Esophagus (tissue), 2 donors: Measurements from ENCODE around the gene TIGD6. TPM values are rescaled to one million over a fixed set of nuclear protein-coding genes. Genes with fewer than 3 reads are reported as not detected.

Source experiments
- H3K27ac ChIP-seq, 2 donors: one replicate each; pipeline ENCODE4 v1.5.1; 2013; ENCODE audit warnings: low read depth in 2 of 2, mild to moderate bottlenecking in 2 of 2, inconsistent platforms in 1 of 2, low read length in 1 of 2, moderate library complexity in 1 of 2
- H3K27me3 ChIP-seq, 2 donors: one replicate each; pipeline ENCODE4 v1.6.1; 2013; ENCODE audit warnings: low read length in 2 of 2, control low read depth in 1 of 2, mild to moderate bottlenecking in 1 of 2; ENCODE audit not compliant: insufficient read depth in 2 of 2, control insufficient read depth in 1 of 2
- H3K36me3 ChIP-seq, 2 donors: one replicate each; pipeline ENCODE4 v1.6.1; 2013; ENCODE audit warnings: low read length in 1 of 2; ENCODE audit not compliant: control insufficient read depth in 2 of 2, insufficient read depth in 2 of 2
- H3K4me1 ChIP-seq, 2 donors: one replicate each; pipeline ENCODE4 v1.6.1; 2013; ENCODE audit warnings: low read length in 1 of 2; ENCODE audit not compliant: control insufficient read depth in 2 of 2, insufficient read depth in 2 of 2
- H3K4me3 ChIP-seq, 2 donors: one replicate each; pipeline ENCODE4 v1.5.1; 2013; ENCODE audit warnings: low read length in 2 of 2, mild to moderate bottlenecking in 2 of 2, low read depth in 1 of 2, moderate library complexity in 1 of 2
- H3K9me3 ChIP-seq, 2 donors: one replicate each; pipeline ENCODE4 v1.6.1; 2013; ENCODE audit warnings: mild to moderate bottlenecking in 2 of 2, low read depth in 1 of 2, low read length in 1 of 2, moderate library complexity in 1 of 2; ENCODE audit not compliant: control insufficient read depth in 2 of 2, insufficient read depth in 1 of 2
- WGBS, 2 donors: extraction: QIAGEN DNeasy Blood & Tissue Kit; methylation state at CpG; one replicate each; pipeline ENCODE4 v1.1.7; 2013; 5-methylcytosine and 5-hydroxymethylcytosine counted together
- polyA plus RNA-seq, 2 donors: library from polyadenylated mRNA; stranded (reverse); fragments of 200-250 nt; gene quantifications; one replicate each; pipeline ENCODE4 v1.2.3, GENCODE V29; 2013
- donor health status: healthy with polysubstance abuse.
- donor health status: Bipolar disorder and iron deficiency.

TIGD6 gene
- polyA plus RNA-seq, 2 donors: 2.1 to 2.5 TPM

GRCh38 chr5:149990518-149991376 lies 9.7 kb downstream of the TIGD6 start:
- Histone ChIP-seq H3K4me3 (no peak overlapping the region), H3K27ac (no peak overlapping the region), H3K27me3 (no peaks in the 10 kb centered on the region), H3K36me3 (peaks cover 6% of the 10 kb centered on the region in 2 donors), H3K9me3 (no peaks in the 10 kb centered on the region), H3K4me1 (no peaks in the 10 kb centered on the region)
- WGBS, 2 donors: 66 to 68% methylated on average over 4 of the region's 4 CpGs

DNA sequence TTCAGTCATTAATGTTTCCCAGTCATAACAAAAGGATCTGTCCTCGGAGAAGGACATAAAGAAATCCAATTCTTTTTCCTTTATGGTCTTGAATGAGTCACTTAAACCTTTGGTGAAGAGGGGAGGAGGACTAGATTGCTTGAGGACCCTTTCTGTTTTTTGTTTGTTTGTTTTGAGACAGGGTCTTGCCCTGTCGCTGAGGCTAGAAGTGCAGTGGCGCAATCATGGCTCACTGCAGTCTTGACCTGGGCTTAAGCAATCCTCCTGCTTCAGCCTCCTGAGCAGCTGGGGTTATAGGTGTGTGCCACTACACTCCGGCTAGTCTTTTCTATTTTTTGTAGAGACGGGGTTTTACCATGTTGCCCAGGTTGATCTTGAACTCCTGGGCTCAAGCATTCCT lies 12.3 kb downstream of the TIGD6 start:
- WGBS, 2 donors: 79 to 89% methylated on average over 5 of the region's 5 CpGs
- H3K9me3 ChIP-seq: no peaks in the 10 kb centered on the region
- no peak overlapping the region for H3K27ac ChIP-seq
- H3K4me1 ChIP-seq: no peaks in the 10 kb centered on the region
- peaks cover 0 to 4% of the 10 kb centered on the region in 2 donors for H3K36me3 ChIP-seq
- H3K4me3 ChIP-seq: no peak overlapping the region
- no peaks in the 10 kb centered on the region for H3K27me3 ChIP-seq

DNA sequence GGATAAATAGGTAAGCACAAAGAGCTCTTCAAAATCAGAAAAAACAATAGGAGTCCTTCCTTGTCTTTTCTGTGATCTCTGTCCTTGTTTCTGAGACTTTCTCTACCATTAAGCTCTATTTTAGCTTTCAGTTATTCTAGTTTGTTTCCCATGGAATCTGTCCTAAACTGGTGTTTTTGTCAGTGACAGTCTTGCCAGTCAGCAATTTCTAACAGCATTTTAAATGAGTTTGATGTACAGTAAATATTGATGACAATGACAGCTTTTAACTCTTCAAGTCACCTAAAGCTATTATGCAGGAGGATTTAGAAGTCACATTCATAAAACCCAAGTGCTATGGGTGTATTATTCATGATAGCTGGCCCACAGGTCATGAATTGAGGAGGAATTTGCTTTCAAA lies 17.9 kb downstream of the TIGD6 start:
- Histone ChIP-seq H3K27ac (no peak overlapping the region), H3K36me3 (peaks cover 7% of the 10 kb centered on the region in 2 donors), H3K4me1 (no peaks in the 10 kb centered on the region), H3K27me3 (no peaks in the 10 kb centered on the region), H3K9me3 (no peaks in the 10 kb centered on the region), H3K4me3 (no peak overlapping the region)

GRCh38 chr5:149981206-149981605 lies 19.2 kb downstream of the TIGD6 start:
- Histone ChIP-seq H3K36me3 (peaks cover 7% of the 10 kb centered on the region in 2 donors), H3K4me1 (no peaks in the 10 kb centered on the region), H3K27me3 (no peaks in the 10 kb centered on the region), H3K27ac (no peak overlapping the region), H3K4me3 (no peak overlapping the region), H3K9me3 (no peaks in the 10 kb centered on the region)
- 80 to 82% methylated on average over 3 of the region's 3 CpGs for WGBS, 2 donors

GRCh38 chr5:149979896-149980295 lies 20.6 kb downstream of the TIGD6 start:
- Histone ChIP-seq H3K36me3 (peaks cover 5 to 7% of the 10 kb centered on the region in 2 donors), H3K27me3 (no peaks in the 10 kb centered on the region), H3K4me3 (no peak overlapping the region), H3K4me1 (no peaks in the 10 kb centered on the region), H3K9me3 (no peaks in the 10 kb centered on the region), H3K27ac (no peak overlapping the region)
- WGBS, 2 donors: 70 to 87% methylated on average over 1 of the region's 1 CpG

DNA sequence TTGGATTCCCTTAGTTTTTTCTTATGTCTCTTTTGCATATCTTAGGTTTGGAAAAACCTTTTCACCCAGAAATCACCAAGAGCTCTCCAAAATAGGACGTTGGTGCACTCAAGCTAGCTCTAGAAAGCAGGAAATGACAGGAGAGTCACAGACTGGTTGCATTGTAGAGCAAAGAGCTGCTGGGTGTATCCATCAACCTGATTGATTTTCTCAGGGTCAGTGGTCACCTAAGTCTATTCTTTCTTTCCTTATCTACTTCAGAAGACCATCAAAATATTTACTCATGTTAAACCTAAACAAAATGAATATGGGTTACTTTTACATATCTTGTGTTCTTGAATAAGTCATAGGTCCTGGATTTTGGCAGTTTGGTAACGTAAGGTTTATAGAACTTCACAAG lies 25.0 kb downstream of the TIGD6 start:
- WGBS, 2 donors: 49 to 54% methylated on average over 2 of the region's 2 CpGs
- Histone ChIP-seq H3K4me3 (no peak overlapping the region), H3K27ac (no peak overlapping the region), H3K4me1 (no peaks in the 10 kb centered on the region), H3K9me3 (no peaks in the 10 kb centered on the region), H3K27me3 (no peaks in the 10 kb centered on the region), H3K36me3 (peaks cover 0 to 2% of the 10 kb centered on the region in 2 donors)

DNA sequence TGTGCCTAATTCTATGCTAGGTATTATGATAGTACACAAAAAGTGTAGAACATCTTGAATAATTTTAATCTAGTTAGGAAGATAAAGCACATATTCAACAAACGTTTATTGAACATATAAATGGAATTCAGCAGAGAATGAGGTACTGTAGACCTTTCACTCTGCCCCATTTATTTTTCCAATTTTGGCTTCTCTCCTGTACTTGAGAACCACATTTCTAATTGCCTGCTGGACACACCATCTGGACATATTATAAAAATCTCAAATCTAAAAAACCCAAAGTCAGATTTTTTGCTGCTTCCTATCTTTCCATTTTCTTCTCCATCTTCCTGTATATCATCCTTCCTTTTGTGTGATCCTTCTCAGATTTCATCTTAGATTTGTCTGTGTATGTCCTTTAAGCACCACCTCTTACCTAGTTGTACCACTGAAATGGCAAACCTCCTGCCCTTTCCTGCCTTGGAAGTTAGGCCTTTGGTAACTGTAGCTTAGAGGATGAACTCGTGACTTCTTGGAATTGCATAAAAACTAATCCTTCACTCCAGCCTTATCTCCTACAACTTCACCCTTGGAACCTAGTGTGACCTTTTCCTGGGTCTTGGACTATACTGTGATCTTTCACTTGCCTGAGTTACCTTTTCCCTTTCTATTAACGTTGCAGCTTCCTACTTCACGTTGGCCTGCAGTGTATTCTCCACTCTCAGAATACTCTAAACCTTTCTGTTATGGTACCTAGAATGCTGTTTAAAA lies 31.1 kb downstream of the TIGD6 start:
- WGBS, 2 donors: 77 to 89% methylated on average over 4 of the region's 4 CpGs

GRCh38 chr5:149966946-149967345 lies 33.5 kb downstream of the TIGD6 start:
- Histone ChIP-seq H3K36me3 (no peaks in the 10 kb centered on the region), H3K9me3 (no peaks in the 10 kb centered on the region), H3K27me3 (no peaks in the 10 kb centered on the region), H3K4me1 (no peaks in the 10 kb centered on the region), H3K27ac (no peak overlapping the region), H3K4me3 (no peak overlapping the region)
- 82 to 92% methylated on average over 3 of the region's 3 CpGs for WGBS, 2 donors

More for the DNA sequence above, 31.1 kb downstream of the TIGD6 start:
- Histone ChIP-seq H3K27me3 (no peaks in the 10 kb centered on the region), H3K9me3 (no peaks in the 10 kb centered on the region), H3K4me3 (no peak overlapping the region), H3K4me1 (no peaks in the 10 kb centered on the region), H3K27ac (no peak overlapping the region), H3K36me3 (no peaks in the 10 kb centered on the region)

GRCh38 chr5:149963729-149964128 lies 36.7 kb downstream of the TIGD6 start:
- Histone ChIP-seq H3K27me3 (no peaks in the 10 kb centered on the region), H3K27ac (no peak overlapping the region), H3K9me3 (no peaks in the 10 kb centered on the region), H3K4me3 (no peak overlapping the region), H3K4me1 (peaks cover 0 to 7% of the 10 kb centered on the region in 2 donors), H3K36me3 (no peaks in the 10 kb centered on the region)
- 95 to 98% methylated on average over 3 of the region's 3 CpGs for WGBS, 2 donors
